GM23338 (cell line): Measurements from ENCODE around the gene SYT17. TPM values are rescaled to one million over a fixed set of nuclear protein-coding genes. Genes with fewer than 3 reads are reported as not detected.
A peak's percentile ranks its signal among the peaks of the same experiment; 100 is the strongest.

Experiments
- ATAC-seq: fragments of 200-7000 bp; cut with Tn5 transposase; 3 replicates; pipeline ENCODE4 v1.9.1; 2020
- DNase-seq: peaks from one replicate; pipeline ENCODE4 v3.0.0-alpha.2; 2015; ENCODE audit warnings: low spot score
- H2AFZ ChIP-seq: fragments of 200-600 bp; sonication (generic); 2 replicates; pipeline ENCODE4 v1.8.0; 2016; ENCODE audit warnings: antibody characterized with exemption, mild to moderate bottlenecking, moderate library complexity
- H3F3A ChIP-seq: fragments of 200-600 bp; sonication (generic); replicated peaks from 2 replicates; pipeline ENCODE4 v1.8.0; 2017; ENCODE audit warnings: antibody characterized with exemption, mixed run types, low read depth
- H3K27ac ChIP-seq: fragments of 200-600 bp; sonication (generic); 2 replicates; pipeline ENCODE4 v1.6.1; 2016; ENCODE audit warnings: low read depth
- H3K27me3 ChIP-seq: fragments of 200-600 bp; sonication (generic); 2 replicates; pipeline ENCODE4 v1.8.0; 2016; ENCODE audit warnings: mild to moderate bottlenecking, mixed run types, moderate library complexity; ENCODE audit not compliant: insufficient read depth
- H3K36me3 ChIP-seq: fragments of 200-600 bp; sonication (generic); 2 replicates; pipeline ENCODE4 v1.8.0; 2016; ENCODE audit warnings: mild to moderate bottlenecking; ENCODE audit not compliant: insufficient read depth
- H3K4me1 ChIP-seq: fragments of 200-600 bp; sonication (generic); 2 replicates; pipeline ENCODE4 v1.8.0; 2016; ENCODE audit warnings: mild to moderate bottlenecking, moderate library complexity; ENCODE audit not compliant: insufficient read depth
- H3K4me2 ChIP-seq: fragments of 200-600 bp; sonication (generic); 2 replicates; pipeline ENCODE4 v1.7.1; 2017; ENCODE audit warnings: mixed run types
- H3K4me3 ChIP-seq: fragments of 200-600 bp; sonication (generic); 2 replicates; pipeline ENCODE4 v1.6.1; 2016; ENCODE audit warnings: mixed run types
- H3K79me2 ChIP-seq: fragments of 200-600 bp; sonication (generic); replicated peaks from 2 replicates; pipeline ENCODE4 v1.8.0; 2017; ENCODE audit warnings: mild to moderate bottlenecking; ENCODE audit not compliant: insufficient read depth
- H3K9me2 ChIP-seq: fragments of 200-600 bp; sonication (generic); 2 replicates; pipeline ENCODE4 v1.8.0; 2017; ENCODE audit not compliant: insufficient read depth
- H4K20me1 ChIP-seq: fragments of 200-600 bp; sonication (generic); replicated peaks from 2 replicates; pipeline ENCODE4 v1.8.0; 2017; ENCODE audit warnings: mild to moderate bottlenecking; ENCODE audit not compliant: insufficient read depth
- H3K27ac Mint-ChIP-seq: 2 replicates; pipeline ENCODE4 v1.8.0; 2020; ENCODE audit warnings: inconsistent platforms, mild to moderate bottlenecking, moderate library complexity, mixed read lengths
- H3K27me3 Mint-ChIP-seq: 3 replicates; pipeline ENCODE4 v1.8.0; 2022; ENCODE audit warnings: low read depth, mild to moderate bottlenecking, moderate library complexity, mixed read lengths, inconsistent platforms; ENCODE audit not compliant: insufficient read depth, poor library complexity
- H3K36me3 Mint-ChIP-seq: 3 replicates; pipeline ENCODE4 v1.8.0; 2021; ENCODE audit warnings: low read depth, mild to moderate bottlenecking, inconsistent platforms, moderate library complexity, mixed read lengths
- H3K4me1 Mint-ChIP-seq: 3 replicates; pipeline ENCODE4 v1.8.0; 2020; ENCODE audit warnings: mild to moderate bottlenecking, inconsistent platforms, mixed read lengths
- H3K4me3 Mint-ChIP-seq: 3 replicates; pipeline ENCODE4 v1.8.0; 2021; ENCODE audit warnings: moderate library complexity, mild to moderate bottlenecking, inconsistent platforms, mixed read lengths
- H3K9me3 Mint-ChIP-seq: 3 replicates; pipeline ENCODE4 v1.8.0; 2020; ENCODE audit warnings: moderate library complexity, mild to moderate bottlenecking, inconsistent platforms, mixed read lengths
- CREB1 ChIP-seq: fragments of 250-450 bp; sonication (Bioruptor Pico); IDR thresholded peaks from 2 replicates; pipeline ENCODE4 v1.5.0; 2020; ENCODE audit warnings: low read depth, mild to moderate bottlenecking, moderate library complexity
- CTCF ChIP-seq, 2 experiments: fragments of 200-600 bp in 1 of 2; sonication (generic) in 1 of 2; conservative IDR thresholded peaks; 2 replicates each; pipeline versions ENCODE4 v1.5.1 to v1.6.1; 2016 to 2017; ENCODE audit warnings: antibody characterized with exemption in 2 of 2, low read depth in 2 of 2, mild to moderate bottlenecking in 2 of 2, moderate library complexity in 1 of 2
- ETS1 ChIP-seq: IDR thresholded peaks from 2 replicates; pipeline ENCODE4 v1.6.1; 2016; ENCODE audit warnings: antibody characterized with exemption
- EZH2 ChIP-seq: fragments of 200-600 bp; sonication (generic); IDR thresholded peaks from one replicate; pipeline ENCODE4 v1.8.0; 2017; ENCODE audit warnings: antibody characterized with exemption, mild to moderate bottlenecking, low read depth; ENCODE audit not compliant: unreplicated experiment
- EZH2phosphoT487 ChIP-seq: fragments of 200-600 bp; sonication (generic); IDR thresholded peaks from one replicate; pipeline ENCODE4 v1.8.1; 2018; ENCODE audit warnings: antibody characterized with exemption; ENCODE audit not compliant: unreplicated experiment
- JUNB ChIP-seq: IDR thresholded peaks from one replicate; pipeline ENCODE4 v1.6.1; 2016; ENCODE audit warnings: antibody characterized with exemption; ENCODE audit not compliant: unreplicated experiment
- NANOG ChIP-seq: IDR thresholded peaks from 2 replicates; pipeline ENCODE4 v1.6.1; 2016; ENCODE audit warnings: antibody characterized with exemption, borderline replicate concordance
- POLR2AphosphoS5 ChIP-seq: IDR thresholded peaks from 2 replicates; pipeline ENCODE4 v1.6.1; 2016; ENCODE audit warnings: antibody characterized with exemption, low read depth
- REST ChIP-seq: IDR thresholded peaks from one replicate; pipeline ENCODE4 v1.6.1; 2018; ENCODE audit warnings: antibody characterized with exemption; ENCODE audit not compliant: unreplicated experiment
- STAT1 ChIP-seq: IDR thresholded peaks from one replicate; pipeline ENCODE4 v1.6.1; 2016; ENCODE audit warnings: antibody characterized with exemption; ENCODE audit not compliant: unreplicated experiment
- ZNF114 ChIP-seq: fragments of 250-450 bp; sonication (Bioruptor Pico); IDR thresholded peaks from 2 replicates; pipeline ENCODE4 v1.5.0; 2020; ENCODE audit warnings: mild to moderate bottlenecking, moderate library complexity
- ZNF331 ChIP-seq: fragments of 250-450 bp; sonication (Bioruptor Pico); IDR thresholded peaks from 2 replicates; pipeline ENCODE4 v1.5.0; 2020; ENCODE audit warnings: low read depth, mild to moderate bottlenecking, moderate library complexity
- polyA plus RNA-seq: library from polyadenylated mRNA; unstranded; fragments of >200 nt; fragmentation: Nextera tagmentation; extraction: Ambion mirVana; gene quantifications from 2 replicates; pipeline ENCODE4 v1.2.1, GENCODE V29; 2016
- total RNA-seq: library from RNA; depleted of rRNA; stranded (reverse); fragments of >200 nt; shearing (Covaris generic); gene quantifications from 2 replicates; pipeline ENCODE4 v1.2.3, GENCODE V29; 2014

The SYT17 gene
- total and polyA plus RNA-seq, 2 experiments from 2014 or later = 5.3 to 9.5 TPM

- Mint-ChIP-seq H3K4me3 (no peak overlapping the region), H3K36me3 (peaks cover 18% of the 10 kb centered on the region; the same call in 2 of the 3 replicates), H3K27me3 (peaks cover 4% of the 10 kb centered on the region), H3K4me1 (peaks cover 11% of the 10 kb centered on the region), H3K9me3 (peaks cover 37% of the 10 kb centered on the region), H3K27ac (no peak overlapping the region)
- ATAC-seq (no peak), DNase-seq (no peak)
- Histone ChIP-seq H3K79me2 (no peaks in the 10 kb centered on the region), H3K4me2 (no peak overlapping the region), H3K4me3 (no peak overlapping the region), H3K9me2 (no peaks in the 10 kb centered on the region), H3K27ac (no peak overlapping the region), H3K4me1 (peaks cover 8% of the 10 kb centered on the region), H2AFZ (no peak overlapping the region), H3K36me3 (0 out of 2 replicates have a peak, but pooled peaks cover 3% of the 10 kb centered on the region), H3K27me3 (no peaks in the 10 kb centered on the region), H3F3A (no peaks in the 10 kb centered on the region), H4K20me1 (no peaks in the 10 kb centered on the region)
- no peak for TF ChIP-seq JUNB
- no peak for TF ChIP-seq REST
- TF ChIP-seq EZH2 = no peak
- TF ChIP-seq CTCF (conservative IDR thresholded peaks at IDR 0.05; ENCODE audit: low read depth in 2 of 2) = peak in 1 of 2 experiments; percentile 24; a peak in 3 of 4 replicates
- TF ChIP-seq NANOG = no peak
- TF ChIP-seq ZNF114 = no peak
- TF ChIP-seq STAT1 = no peak
- no peak for TF ChIP-seq ETS1
These were observed 45.8 kb downstream of the SYT17 start for GRCh38 chr16:19213885-19214284.

- Mint-ChIP-seq H3K27ac (no peak overlapping the region), H3K27me3 (peaks cover 8% of the 10 kb centered on the region), H3K36me3 (peaks cover 18% of the 10 kb centered on the region; the same call in 2 of the 3 replicates), H3K4me1 (peaks cover 5% of the 10 kb centered on the region), H3K9me3 (peaks cover 37% of the 10 kb centered on the region), H3K4me3 (no peak overlapping the region)
- Histone ChIP-seq H3K4me2 (no peak overlapping the region), H3K36me3 (0 out of 2 replicates have a peak, but pooled peaks cover 3% of the 10 kb centered on the region), H3K9me2 (no peaks in the 10 kb centered on the region), H4K20me1 (no peaks in the 10 kb centered on the region), H3K4me3 (no peak overlapping the region), H3F3A (no peaks in the 10 kb centered on the region), H2AFZ (no peak overlapping the region), H3K4me1 (peaks cover 1% of the 10 kb centered on the region), H3K27ac (no peak overlapping the region), H3K79me2 (no peaks in the 10 kb centered on the region), H3K27me3 (no peaks in the 10 kb centered on the region)
- ATAC-seq (no peak), DNase-seq (no peak)
- no peak for TF ChIP-seq NANOG
- no peak for TF ChIP-seq EZH2phosphoT487
- no peak for TF ChIP-seq EZH2
- no peak for TF ChIP-seq CREB1 (CRISPR knock-in tag)
- no peak for TF ChIP-seq ZNF331
- no peak for TF ChIP-seq STAT1
- no peak for TF ChIP-seq POLR2AphosphoS5
These were observed 47.7 kb downstream of the SYT17 start for GRCh38 chr16:19215705-19216104.
